NCI-H446 treated with DMSO at 0.1 percent for 48 hours (cell line): ENCODE measurements around the gene EVI2A.

Experiments
- DNase-seq: peaks from one replicate; lab custom pipeline; 2025; lab: John Stamatoyannopoulos, UW

EVI2A gene

GRCh38 chr17:31272803-31273202 is 48.6 kb downstream of the EVI2A start:
- no peak for DNase-seq

GRCh38 chr17:31272236-31272635 is 49.2 kb downstream of the EVI2A start:
- DNase-seq: no peak

- DNase-seq: no peak
These were observed 51.8 kb downstream of the EVI2A start for GRCh38 chr17:31269578-31269983.

GRCh38 chr17:31269036-31269577 is 52.3 kb downstream of the EVI2A start:
- no peak for DNase-seq
